ENCODE data around the gene MECP2.

Gene MECP2

GRCh38 chrX:153984351-153985178, 113.0 kb downstream of the MECP2 start:
- DNase-seq, result peak; percentile 64

GRCh38 chrX:153983321-153983801, 114.2 kb downstream of the MECP2 start:
- DNase-seq, result no peak

GRCh38 chrX:153981771-153982533, 115.6 kb downstream of the MECP2 start:
- DNase-seq, result peak; percentile 78

- no peak for DNase-seq
Observed at GRCh38 chrX:153981231-153981630, 116.3 kb downstream of the MECP2 start.

GRCh38 chrX:153980394-153980793, 117.1 kb downstream of the MECP2 start:
- DNase-seq, result peak; percentile 49

GRCh38 chrX:153974726-153975286, 122.7 kb downstream of the MECP2 start:
- DNase-seq, result no peak

- no peak for DNase-seq
Observed at GRCh38 chrX:153974003-153974725, 123.4 kb downstream of the MECP2 start.

GRCh38 chrX:153973127-153974002, 124.2 kb downstream of the MECP2 start:
- DNase-seq, result no peak

- DNase-seq, result peak; percentile 91
Observed at GRCh38 chrX:153972368-153973126, 125.0 kb downstream of the MECP2 start, which contains the start of gene TMEM187. Gene TMEM187 (plus strand): TSS chrX:153972754. CDS start chrX:153982063, 9,309 bp downstream.

Measured in CD4-positive, alpha-beta T cell treated with Interleukin-17A for 1 hour (primary cell).